AG04450 (cell line): ENCODE data around the gene APOC3. TPM values are rescaled to one million over a fixed set of nuclear protein-coding genes. Genes with fewer than 3 reads are reported as not detected.

Experiments
- CTCF ChIA-PET: fragments of 300-600, 350-600 bp; formaldehyde crosslinking; extraction: SDS; loops from one replicate; lab custom pipeline; 2022; ENCODE audit warnings: antibody characterized with exemption, inconsistent platforms; lab: Charles Lee
- POLR2A ChIA-PET: fragments of 350-600 bp; formaldehyde crosslinking; extraction: SDS; loops from one replicate; lab custom pipeline; 2021; ENCODE audit warnings: antibody characterized with exemption, inconsistent platforms; lab: Yijun Ruan, JAX
- DNase-seq: peaks from one replicate; pipeline ENCODE4 v3.0.0-alpha.2; 2011; ENCODE audit warnings: low read depth, low spot score
- H3K27ac ChIP-seq: one replicate; pipeline ENCODE4 v1.5.1; 2012; ENCODE audit warnings: low read depth, low read length, control low read depth
- H3K27me3 ChIP-seq: one replicate; pipeline ENCODE4 v1.6.0; 2012; ENCODE audit warnings: low read length; ENCODE audit not compliant: control insufficient read depth, insufficient read depth
- H3K4me3 ChIP-seq: 2 replicates; pipeline ENCODE4 v1.5.1; 2011; ENCODE audit warnings: mild to moderate bottlenecking, low read depth, low read length, control low read depth
- H3K9me3 ChIP-seq: 2 replicates; pipeline ENCODE4 v1.5.1; 2012; ENCODE audit warnings: low read length; ENCODE audit not compliant: control insufficient read depth, insufficient read depth
- CTCF ChIP-seq: IDR thresholded peaks from 2 replicates; pipeline ENCODE4 v1.5.1; 2011; ENCODE audit warnings: low read depth, low read length, control low read depth, inconsistent platforms
- polyA plus RNA-seq: library from polyadenylated mRNA; depleted of rRNA; stranded (reverse); fragments of >200 nt; gene quantifications from 2 replicates; pipeline ENCODE4 v1.2.3, GENCODE V29; 2011

Gene APOC3
- polyA plus RNA-seq, 1 experiment = not detected

GRCh38 chr11:116822575-116822974, 7.1 kb upstream of the APOC3 start:
- DNase-seq = no peak
- H3K9me3 ChIP-seq = no peaks in the 10 kb centered on the region
- no peak for TF ChIP-seq CTCF
- POLR2A ChIA-PET = interaction anchor here (1.5 kb wide), 1 partner anchor 31 kb away, joined by 4 read pairs; no protein-coding TSS in a partner anchor
- peaks cover 8% of the 10 kb centered on the region for H3K27me3 ChIP-seq
- no peak overlapping the region for H3K27ac ChIP-seq
- CTCF ChIA-PET = interaction anchor here (1.2 to 1.5 kb wide), 2 partner anchors 13 to 31 kb away, joined by 5 read pairs; partner anchors contain the start of gene APOA5
- no peak overlapping the region for H3K4me3 ChIP-seq

GRCh38 chr11:116823031-116823843, 6.5 kb upstream of the APOC3 start, which contains the start of gene APOA4:
APOA4 (minus strand) TSS chr11:116823304; CDS start chr11:116823191, 113 bp downstream.
- H3K27ac ChIP-seq = no peak within 1 kb of the TSS
- DNase-seq = no peak
- no peak within 1 kb of the TSS for H3K4me3 ChIP-seq
- CTCF ChIA-PET = interaction anchor here (0.5 to 1.5 kb wide), 4 partner anchors 12 to 316 kb away, joined by 3 to 5 read pairs (median 4); partner anchors contain the start of gene APOA5
- POLR2A ChIA-PET = interaction anchor here (1.5 kb wide), 1 partner anchor 30 kb away, joined by 4 read pairs; no protein-coding TSS in a partner anchor
- peaks cover 8% of the 10 kb centered on the region for H3K27me3 ChIP-seq
- H3K9me3 ChIP-seq = no peaks in the 10 kb centered on the region
- no peak for TF ChIP-seq CTCF

- Histone ChIP-seq H3K9me3 (no peaks in the 10 kb centered on the region), H3K27me3 (peaks cover 8% of the 10 kb centered on the region), H3K4me3 (no peak overlapping the region), H3K27ac (no peak overlapping the region)
- CTCF ChIA-PET = interaction anchor here (1.1 kb wide), 1 partner anchor 10 kb away, joined by 4 read pairs; no protein-coding TSS in a partner anchor
- TF ChIP-seq CTCF = no peak
- POLR2A ChIA-PET = interaction anchor here (0.7 kb wide), 1 partner anchor 12 kb away, joined by 5 read pairs; no protein-coding TSS in a partner anchor
- DNase-seq = no peak
Observed at GRCh38 chr11:116825434-116825833, 4.3 kb upstream of the APOC3 start.

- H3K27ac ChIP-seq = no peak overlapping the region
- no peaks in the 10 kb centered on the region for H3K9me3 ChIP-seq
- no peak for TF ChIP-seq CTCF
- DNase-seq = no peak
- ChIA-PET CTCF (interaction anchor here (1.1 kb wide), 1 partner anchor 10 kb away, joined by 4 read pairs; no protein-coding TSS in a partner anchor), POLR2A (no interaction called here)
- H3K27me3 ChIP-seq = peaks cover 5% of the 10 kb centered on the region
- no peak overlapping the region for H3K4me3 ChIP-seq
Observed at GRCh38 chr11:116825854-116826750, 3.6 kb upstream of the APOC3 start.
